Measurements from ENCODE around the gene BST1. TPM values are rescaled to one million over a fixed set of nuclear protein-coding genes. Genes with fewer than 3 reads are reported as not detected.

Gene BST1
- total RNA-seq, 1 experiment from 2014 or later: 3.0 TPM

GRCh38 chr4:15684498-15684897 is 18.4 kb upstream of the BST1 start:
- in situ Hi-C loops (cut with HindIII; ENCODE audit: low pct_unique_long_range_greater_than_20kb, low sequenced_read_pairs) (no loop called here), intact Hi-C loops (cut with micrococcal nuclease; ENCODE audit: unreplicated experiment) (no loop called here)
- Histone ChIP-seq H3K36me3 (ENCODE audit: control insufficient read depth, insufficient read depth, low read length) (peaks cover 19% of the 10 kb centered on the region), H3K27me3 (ENCODE audit: control insufficient read depth, insufficient read depth, low read length) (no peaks in the 10 kb centered on the region), H3K9me3 (ENCODE audit: control insufficient read depth, insufficient read depth, low read depth, low read length) (no peaks in the 10 kb centered on the region), H3K4me3 (ENCODE audit: low read depth in 2 of 2, low read length in 2 of 2) (no peak overlapping the region), H3K27ac (ENCODE audit: low read length) (no peak overlapping the region), H3K4me1 (ENCODE audit: control insufficient read depth, insufficient read depth, low read length) (peaks cover 5% of the 10 kb centered on the region; the same call in 1 of the 2 replicates)
- no TSS peak for BruUV-seq (replicated peaks)
- DNase-seq (ENCODE audit: low read depth, low spot score): no peak
- POLR2A ChIA-PET: no interaction called here
- no peak for ATAC-seq
- CTCF ChIA-PET: no interaction called here
- TF ChIP-seq POLR2AphosphoS5 (IDR thresholded peaks at IDR 0.05; ENCODE audit: low read depth, low read length) (no peak), REST (IDR thresholded peaks at IDR 0.05; ENCODE audit: insufficient read depth in 1 of 2, low read depth in 2 of 2, low read length in 1 of 2) (no peak), TCF7L2 (IDR thresholded peaks at IDR 0.05; ENCODE audit: low read depth, low read length) (no peak), SIN3A (IDR thresholded peaks at IDR 0.05; ENCODE audit: borderline replicate concordance, insufficient read depth, low read depth, low read length) (no peak), CTCF (IDR thresholded peaks at IDR 0.05) (no peak)

- intact Hi-C loops (cut with micrococcal nuclease; ENCODE audit: unreplicated experiment): no loop called here
- peaks cover 12% of the 10 kb centered on the region; the same call in 1 of the 2 replicates for H3K36me3 ChIP-seq (ENCODE audit: control insufficient read depth, insufficient read depth, low read length)
- ATAC-seq (no peak), DNase-seq (ENCODE audit: low read depth, low spot score) (no peak)
- no peaks in the 10 kb centered on the region for H3K4me1 ChIP-seq (ENCODE audit: control insufficient read depth, insufficient read depth, low read length)
- in situ Hi-C loops (cut with HindIII; ENCODE audit: low pct_unique_long_range_greater_than_20kb, low sequenced_read_pairs): no loop called here
- no peak overlapping the region for H3K27ac ChIP-seq (ENCODE audit: low read length)
- no TSS peak for BruUV-seq (replicated peaks)
- ChIA-PET CTCF (no interaction called here), POLR2A (no interaction called here)
- TF ChIP-seq SIN3A (IDR thresholded peaks at IDR 0.05; ENCODE audit: borderline replicate concordance, insufficient read depth, low read depth, low read length) (no peak), CTCF (IDR thresholded peaks at IDR 0.05) (no peak), REST (IDR thresholded peaks at IDR 0.05; ENCODE audit: insufficient read depth in 1 of 2, low read depth in 2 of 2, low read length in 1 of 2) (no peak), TCF7L2 (IDR thresholded peaks at IDR 0.05; ENCODE audit: low read depth, low read length) (no peak), POLR2AphosphoS5 (IDR thresholded peaks at IDR 0.05; ENCODE audit: low read depth, low read length) (no peak)
- H3K9me3 ChIP-seq (ENCODE audit: control insufficient read depth, insufficient read depth, low read depth, low read length): no peaks in the 10 kb centered on the region
- no peaks in the 10 kb centered on the region for H3K27me3 ChIP-seq (ENCODE audit: control insufficient read depth, insufficient read depth, low read length)
- H3K4me3 ChIP-seq (ENCODE audit: low read depth in 2 of 2, low read length in 2 of 2): no peak overlapping the region
Measured at GRCh38 chr4:15688051-15688450, 14.8 kb upstream of the BST1 start.
